Measurements from ENCODE around the gene HIVEP1. TPM values are rescaled to one million over a fixed set of nuclear protein-coding genes. Genes with fewer than 3 reads are reported as not detected.

HIVEP1 gene
- total RNA-seq, 6 experiments from 2014 or later: 13.2 to 23.3 (median 17.8) TPM

DNA sequence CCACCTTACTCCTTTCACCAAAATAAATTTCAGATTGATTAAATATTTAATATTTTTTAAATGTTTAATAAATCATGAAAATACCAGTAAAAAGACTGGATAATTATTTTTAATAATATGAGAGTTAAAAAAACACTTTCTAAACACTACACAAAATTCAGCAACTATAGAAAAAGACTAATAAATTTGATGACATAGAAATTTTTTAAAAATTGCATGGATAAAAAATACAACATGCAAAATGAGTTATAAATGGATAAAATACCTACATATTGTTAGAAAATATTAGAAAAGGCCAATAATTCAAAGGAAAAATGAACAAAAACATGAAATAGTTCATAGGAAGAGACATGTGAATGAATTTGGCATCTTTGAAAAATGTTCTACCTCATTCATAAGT lies 177.0 kb downstream of the HIVEP1 start:
- Histone ChIP-seq H3K9me3 (no peaks in the 10 kb centered on the region), H3K36me3 (no peaks in the 10 kb centered on the region), H3K4me3 (no peak overlapping the region), H3K27ac (no peak overlapping the region), H3K4me1 (no peaks in the 10 kb centered on the region), H3K27me3 (no peaks in the 10 kb centered on the region)
- ATAC-seq: no peak
- intact Hi-C loops (cut with DNase I): no loop called here
- no peak for TF ChIP-seq POLR2A (IDR thresholded peaks at IDR 0.05)
- TF ChIP-seq, protein P1, sequence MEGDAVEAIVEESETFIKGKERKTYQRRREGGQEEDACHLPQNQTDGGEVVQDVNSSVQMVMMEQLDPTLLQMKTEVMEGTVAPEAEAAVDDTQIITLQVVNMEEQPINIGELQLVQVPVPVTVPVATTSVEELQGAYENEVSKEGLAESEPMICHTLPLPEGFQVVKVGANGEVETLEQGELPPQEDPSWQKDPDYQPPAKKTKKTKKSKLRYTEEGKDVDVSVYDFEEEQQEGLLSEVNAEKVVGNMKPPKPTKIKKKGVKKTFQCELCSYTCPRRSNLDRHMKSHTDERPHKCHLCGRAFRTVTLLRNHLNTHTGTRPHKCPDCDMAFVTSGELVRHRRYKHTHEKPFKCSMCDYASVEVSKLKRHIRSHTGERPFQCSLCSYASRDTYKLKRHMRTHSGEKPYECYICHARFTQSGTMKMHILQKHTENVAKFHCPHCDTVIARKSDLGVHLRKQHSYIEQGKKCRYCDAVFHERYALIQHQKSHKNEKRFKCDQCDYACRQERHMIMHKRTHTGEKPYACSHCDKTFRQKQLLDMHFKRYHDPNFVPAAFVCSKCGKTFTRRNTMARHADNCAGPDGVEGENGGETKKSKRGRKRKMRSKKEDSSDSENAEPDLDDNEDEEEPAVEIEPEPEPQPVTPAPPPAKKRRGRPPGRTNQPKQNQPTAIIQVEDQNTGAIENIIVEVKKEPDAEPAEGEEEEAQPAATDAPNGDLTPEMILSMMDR (IDR thresholded peaks at IDR 0.05): no peak
- no peak for DNase-seq

DNA sequence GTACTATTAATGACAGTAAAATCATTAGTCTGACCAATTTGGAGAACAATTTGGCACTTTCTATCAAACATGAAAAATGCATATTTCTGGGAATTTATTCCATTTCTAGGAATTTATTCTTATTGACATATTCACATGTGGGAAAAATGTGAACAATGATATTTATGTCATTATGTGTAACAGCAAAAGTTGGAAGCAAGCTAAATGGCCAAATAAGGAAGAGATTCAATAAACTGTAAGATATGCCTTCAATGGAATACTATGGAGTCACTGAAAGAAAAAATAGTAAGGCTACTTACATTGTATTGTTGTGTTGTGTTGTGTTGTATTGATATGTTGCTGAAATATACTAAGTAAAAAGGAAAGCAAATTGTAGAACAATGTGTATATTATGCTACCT lies 177.5 kb downstream of the HIVEP1 start:
- ATAC-seq (no peak), DNase-seq (no peak)
- Histone ChIP-seq H3K4me1 (no peaks in the 10 kb centered on the region), H3K27me3 (no peaks in the 10 kb centered on the region), H3K4me3 (no peak overlapping the region), H3K27ac (no peak overlapping the region), H3K9me3 (no peaks in the 10 kb centered on the region), H3K36me3 (no peaks in the 10 kb centered on the region)
- TF ChIP-seq, protein P1 (IDR thresholded peaks at IDR 0.05): no peak
- TF ChIP-seq POLR2A (IDR thresholded peaks at IDR 0.05): no peak
- intact Hi-C loops (cut with DNase I): no loop called here

DNA sequence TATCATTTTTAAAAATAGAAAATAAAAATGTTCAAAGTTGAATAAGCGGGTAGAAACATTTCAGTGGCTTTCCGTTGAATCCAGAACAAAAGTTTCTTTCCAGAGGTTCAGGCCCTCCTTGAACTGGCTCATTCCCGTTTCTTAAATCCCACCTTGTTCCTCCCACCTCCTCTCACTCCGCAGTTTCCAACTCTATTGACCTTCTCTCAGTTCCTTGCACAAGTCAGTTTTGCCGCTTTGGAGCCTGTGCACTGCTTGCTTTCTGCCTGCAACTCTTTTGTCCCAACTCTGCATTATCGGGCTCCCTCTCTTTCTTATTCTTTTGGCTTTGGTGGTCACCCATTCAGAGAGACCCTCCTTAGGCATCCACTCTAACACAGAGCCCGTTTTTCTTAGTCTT lies 178.1 kb downstream of the HIVEP1 start:
- no peaks in the 10 kb centered on the region for H3K4me1 ChIP-seq
- H3K36me3 ChIP-seq: no peaks in the 10 kb centered on the region
- H3K9me3 ChIP-seq: no peaks in the 10 kb centered on the region
- DNase-seq (no peak), ATAC-seq (no peak)
- H3K27me3 ChIP-seq: no peaks in the 10 kb centered on the region
- H3K4me3 ChIP-seq: no peak overlapping the region
- WGBS (ENCODE audit: insufficient coverage, low coverage, low lambda C conversion rate, missing lambda C conversion rate): 84% methylated on average over 7 of the region's 7 CpGs
- intact Hi-C loops (cut with DNase I): no loop called here
- TF ChIP-seq POLR2A (IDR thresholded peaks at IDR 0.05): no peak
- TF ChIP-seq, protein P1 (IDR thresholded peaks at IDR 0.05): no peak
- no peak overlapping the region for H3K27ac ChIP-seq

DNA sequence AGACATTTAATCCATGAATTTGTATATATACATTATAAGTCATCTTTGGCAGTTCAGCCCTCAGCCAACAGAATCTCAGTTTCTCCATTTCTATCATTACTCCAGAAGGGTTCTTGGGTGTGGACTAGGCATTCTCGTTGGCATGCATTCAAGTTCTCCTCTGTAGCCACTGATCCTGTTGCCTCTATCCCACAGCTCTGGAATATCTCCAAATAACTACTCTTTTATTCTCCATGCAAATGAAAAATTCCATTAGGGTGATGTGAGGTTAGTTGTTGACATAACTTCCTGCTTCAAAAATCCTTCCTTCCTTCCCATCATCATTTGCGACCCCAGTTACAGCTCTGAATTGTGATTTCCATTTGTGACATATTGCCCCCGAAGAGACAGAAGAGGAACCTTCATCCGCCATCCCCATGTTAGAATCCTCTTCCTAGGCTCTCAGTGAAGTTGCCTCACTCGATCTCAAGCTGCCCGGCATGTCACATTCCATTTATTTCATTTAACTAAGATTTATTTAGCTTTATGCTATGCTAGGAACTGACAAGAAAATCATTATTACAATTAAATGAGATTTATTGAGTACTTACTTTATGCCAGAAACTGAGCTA lies 184.3 kb downstream of the HIVEP1 start:
- Histone ChIP-seq H3K27ac (no peak overlapping the region), H3K4me1 (no peaks in the 10 kb centered on the region), H3K27me3 (no peaks in the 10 kb centered on the region), H3K36me3 (no peaks in the 10 kb centered on the region), H3K9me3 (no peaks in the 10 kb centered on the region), H3K4me3 (no peak overlapping the region)
- no peak for ATAC-seq
- no peak for DNase-seq
- 80% methylated on average over 5 of the region's 6 CpGs for WGBS (ENCODE audit: insufficient coverage, low coverage, low lambda C conversion rate, missing lambda C conversion rate)
- intact Hi-C loops (cut with DNase I): no loop called here
- TF ChIP-seq, protein P1 (IDR thresholded peaks at IDR 0.05): no peak
- no peak for TF ChIP-seq POLR2A (IDR thresholded peaks at IDR 0.05)

DNA sequence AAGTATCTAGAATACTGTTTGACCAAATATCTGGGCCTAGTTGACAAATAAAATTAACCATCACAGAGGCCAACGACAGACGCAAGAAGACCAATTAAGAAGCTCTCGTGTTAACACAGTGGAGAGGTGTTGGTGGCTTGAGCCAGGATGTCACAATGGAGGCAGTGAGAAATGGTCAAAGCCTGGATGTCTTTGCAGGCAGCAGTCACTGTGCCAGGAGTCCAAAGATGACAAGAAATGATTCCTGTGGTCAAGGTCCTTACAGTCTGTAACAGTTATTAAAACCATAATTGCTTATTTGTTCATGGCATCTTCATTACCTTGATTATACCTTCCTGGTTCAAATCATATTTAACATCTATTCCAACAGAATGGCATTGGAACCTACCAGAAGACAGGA lies 186.7 kb downstream of the HIVEP1 start:
- H3K4me3 ChIP-seq: no peak overlapping the region
- H3K4me1 ChIP-seq: no peaks in the 10 kb centered on the region
- H3K36me3 ChIP-seq: no peaks in the 10 kb centered on the region
- ATAC-seq (no peak), DNase-seq (no peak)
- intact Hi-C loops (cut with DNase I): no loop called here
- WGBS (ENCODE audit: insufficient coverage, low coverage, low lambda C conversion rate, missing lambda C conversion rate): 93% methylated on average over 3 of the region's 3 CpGs
- H3K27me3 ChIP-seq: no peaks in the 10 kb centered on the region
- H3K9me3 ChIP-seq: no peaks in the 10 kb centered on the region
- no peak for TF ChIP-seq POLR2A (IDR thresholded peaks at IDR 0.05)
- TF ChIP-seq, protein P1 (IDR thresholded peaks at IDR 0.05): no peak
- H3K27ac ChIP-seq: no peak overlapping the region

Measured in right lobe of liver (tissue), 6 donors.